ENCODE data around the gene LILRA5.

The LILRA5 gene

DNA sequence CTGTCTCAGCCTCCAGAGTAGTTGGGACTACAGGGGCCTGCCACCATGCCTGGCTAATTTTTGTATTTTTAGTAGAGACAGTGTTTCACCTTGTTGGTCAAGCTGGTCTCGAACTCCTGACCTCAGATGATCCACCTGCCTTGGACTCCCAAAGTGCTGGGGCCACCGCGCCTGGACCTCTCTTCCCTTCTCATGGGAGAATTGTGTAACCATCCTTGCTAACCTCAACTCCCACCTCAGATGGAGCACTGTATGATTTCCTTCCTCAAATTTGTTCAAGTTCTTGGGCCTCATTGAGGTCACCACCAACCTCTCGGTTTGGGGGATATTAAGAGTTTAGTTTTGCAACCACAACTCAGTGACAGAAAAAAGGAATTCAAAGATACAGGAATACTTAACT lies 10.7 kb downstream of the LILRA5 start:
- Histone ChIP-seq H3K9me2 (replicated peaks; ENCODE audit: insufficient read depth, low read length) (no peaks in the 10 kb centered on the region), H3K4me1 (ENCODE audit: low read length) (no peaks in the 10 kb centered on the region), H3K36me3 (replicated peaks; ENCODE audit: insufficient read depth, low read length) (no peaks in the 10 kb centered on the region), H2AFZ (ENCODE audit: low read length) (no peak overlapping the region), H3K27ac (ENCODE audit: low read length) (no peak overlapping the region), H4K20me1 (ENCODE audit: insufficient read depth, low read length) (no peaks in the 10 kb centered on the region), H3K27me3 (replicated peaks; ENCODE audit: insufficient read depth, low read length) (peaks cover 68% of the 10 kb centered on the region), H3K4me3 (ENCODE audit: low read length) (no peak overlapping the region), H3K79me2 (ENCODE audit: low read length) (no peaks in the 10 kb centered on the region), H3K4me2 (ENCODE audit: low read depth, low read length) (no peak overlapping the region), H3K9me3 (replicated peaks; ENCODE audit: insufficient read depth, low read length) (no peaks in the 10 kb centered on the region), H3K9ac (ENCODE audit: low read length) (no peak overlapping the region), H3F3A (ENCODE audit: insufficient read depth, low read length) (no peaks in the 10 kb centered on the region)
- DNase-seq = no peak
- TF ChIP-seq CTCF (IDR thresholded peaks at IDR 0.05; ENCODE audit: low read length) = no peak
- no peak for TF ChIP-seq EZH2phosphoT487 (IDR thresholded peaks at IDR 0.05; ENCODE audit: low read length)
- no peak for TF ChIP-seq EZH2 (optimal IDR thresholded peaks at IDR 0.05; ENCODE audit: low read depth, low read length)

DNA sequence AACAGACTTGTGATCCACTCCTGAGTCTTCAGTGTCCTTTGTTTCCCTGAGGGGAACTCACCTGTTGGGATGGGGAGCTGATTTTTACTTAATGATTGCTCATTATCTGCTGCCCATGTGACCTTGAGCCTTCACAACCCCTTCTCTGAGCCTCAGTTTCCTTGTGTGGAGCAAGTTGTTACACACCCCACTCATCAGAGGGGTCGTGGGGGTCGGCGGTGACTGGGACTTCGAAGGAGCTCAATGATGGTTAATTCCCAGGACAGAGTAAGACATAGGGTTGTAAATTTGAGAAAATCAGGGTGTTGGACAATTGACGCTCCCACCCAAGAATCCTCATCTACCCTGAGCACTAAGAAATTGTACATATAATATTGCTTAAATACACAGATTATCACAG lies 13.5 kb downstream of the LILRA5 start:
- H3K9me2 ChIP-seq (replicated peaks; ENCODE audit: insufficient read depth, low read length) = no peaks in the 10 kb centered on the region
- no peak for DNase-seq
- TF ChIP-seq EZH2phosphoT487 (IDR thresholded peaks at IDR 0.05; ENCODE audit: low read length) (no peak), CTCF (IDR thresholded peaks at IDR 0.05; ENCODE audit: low read length) (no peak), EZH2 (optimal IDR thresholded peaks at IDR 0.05; ENCODE audit: low read depth, low read length) (no peak)
- H3K4me1 ChIP-seq (ENCODE audit: low read length) = no peaks in the 10 kb centered on the region
- no peak overlapping the region for H3K9ac ChIP-seq (ENCODE audit: low read length)
- no peak overlapping the region for H3K4me2 ChIP-seq (ENCODE audit: low read depth, low read length)
- H3K4me3 ChIP-seq (ENCODE audit: low read length) = no peak overlapping the region
- H4K20me1 ChIP-seq (ENCODE audit: insufficient read depth, low read length) = no peaks in the 10 kb centered on the region
- peaks cover 81% of the 10 kb centered on the region for H3K27me3 ChIP-seq (replicated peaks; ENCODE audit: insufficient read depth, low read length)
- no peaks in the 10 kb centered on the region for H3K9me3 ChIP-seq (replicated peaks; ENCODE audit: insufficient read depth, low read length)
- H2AFZ ChIP-seq (ENCODE audit: low read length) = no peak overlapping the region
- H3K27ac ChIP-seq (ENCODE audit: low read length) = no peak overlapping the region
- no peaks in the 10 kb centered on the region for H3K36me3 ChIP-seq (replicated peaks; ENCODE audit: insufficient read depth, low read length)
- H3K79me2 ChIP-seq (ENCODE audit: low read length) = no peaks in the 10 kb centered on the region
- H3F3A ChIP-seq (ENCODE audit: insufficient read depth, low read length) = no peaks in the 10 kb centered on the region

DNA sequence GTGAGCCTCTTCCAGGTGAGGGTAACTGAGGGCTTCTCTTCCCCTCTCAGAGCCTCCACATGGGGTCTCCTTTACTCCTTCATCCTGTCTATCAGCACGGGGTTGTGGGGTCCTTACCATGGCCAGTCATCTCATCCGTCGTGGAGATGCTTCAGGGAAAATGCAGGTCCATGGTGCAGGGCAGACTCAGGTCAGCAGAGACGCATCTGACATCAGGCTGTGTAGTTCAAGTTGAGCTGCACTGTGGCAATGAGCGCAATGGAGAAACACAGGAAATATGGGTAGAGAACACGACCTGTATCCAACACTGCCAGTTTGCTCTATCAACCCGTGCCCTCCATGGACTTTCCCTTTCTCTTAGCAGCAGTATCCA lies 13.9 kb downstream of the LILRA5 start:
- no peaks in the 10 kb centered on the region for H4K20me1 ChIP-seq (ENCODE audit: insufficient read depth, low read length)
- H3K27ac ChIP-seq (ENCODE audit: low read length) = no peak overlapping the region
- TF ChIP-seq EZH2phosphoT487 (IDR thresholded peaks at IDR 0.05; ENCODE audit: low read length) (no peak), EZH2 (optimal IDR thresholded peaks at IDR 0.05; ENCODE audit: low read depth, low read length) (no peak), CTCF (IDR thresholded peaks at IDR 0.05; ENCODE audit: low read length) (no peak)
- no peaks in the 10 kb centered on the region for H3K9me3 ChIP-seq (replicated peaks; ENCODE audit: insufficient read depth, low read length)
- DNase-seq = no peak
- no peak overlapping the region for H2AFZ ChIP-seq (ENCODE audit: low read length)
- peaks cover 82% of the 10 kb centered on the region for H3K27me3 ChIP-seq (replicated peaks; ENCODE audit: insufficient read depth, low read length)
- H3K79me2 ChIP-seq (ENCODE audit: low read length) = no peaks in the 10 kb centered on the region
- H3K36me3 ChIP-seq (replicated peaks; ENCODE audit: insufficient read depth, low read length) = no peaks in the 10 kb centered on the region
- H3F3A ChIP-seq (ENCODE audit: insufficient read depth, low read length) = no peaks in the 10 kb centered on the region
- H3K9ac ChIP-seq (ENCODE audit: low read length) = no peak overlapping the region
- no peak overlapping the region for H3K4me3 ChIP-seq (ENCODE audit: low read length)
- no peaks in the 10 kb centered on the region for H3K9me2 ChIP-seq (replicated peaks; ENCODE audit: insufficient read depth, low read length)
- H3K4me1 ChIP-seq (ENCODE audit: low read length) = no peaks in the 10 kb centered on the region
- H3K4me2 ChIP-seq (ENCODE audit: low read depth, low read length) = no peak overlapping the region
